GM18870 (cell line): ENCODE data around the gene PAH.

Source experiments
- ATAC-seq: cut with Tn5 transposase; IDR thresholded peaks from one replicate; pipeline ENCODE4 v1.9.1; 2021; ENCODE audit warnings: moderate library complexity; ENCODE audit not compliant: unreplicated experiment

Gene PAH

DNA sequence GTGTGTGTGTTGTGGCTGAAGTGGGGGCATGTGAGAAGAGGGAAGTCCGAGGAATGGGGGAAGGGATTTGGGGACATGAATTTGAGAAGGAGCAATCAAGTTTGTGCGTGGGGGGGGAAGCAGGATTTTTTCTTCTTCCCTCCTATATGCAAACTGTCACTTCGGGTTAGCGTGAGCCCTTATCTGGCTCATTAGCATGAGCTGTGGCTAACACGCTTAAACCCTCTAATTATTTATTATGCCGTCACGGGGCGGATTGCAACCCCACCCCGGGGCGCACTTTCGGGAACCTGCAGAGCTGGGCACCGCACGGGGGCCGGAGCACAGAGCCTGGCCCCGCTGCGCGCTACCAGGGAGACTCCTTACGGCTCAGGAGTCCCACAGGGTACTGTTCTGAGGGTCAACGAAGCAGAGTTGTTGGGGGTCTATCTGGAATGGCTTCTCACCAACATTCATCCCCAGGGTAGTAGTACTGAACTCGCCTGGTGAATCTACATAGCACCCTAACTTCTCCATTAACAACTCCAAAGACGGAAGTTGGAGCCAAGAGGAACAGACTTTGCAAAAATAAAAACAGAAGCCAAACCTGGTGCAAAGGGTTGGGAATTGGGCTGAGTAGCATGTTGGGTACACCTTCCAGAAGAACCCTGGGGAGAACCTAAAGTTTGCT is 34.0 kb upstream of the PAH start:
- no peak for ATAC-seq

DNA sequence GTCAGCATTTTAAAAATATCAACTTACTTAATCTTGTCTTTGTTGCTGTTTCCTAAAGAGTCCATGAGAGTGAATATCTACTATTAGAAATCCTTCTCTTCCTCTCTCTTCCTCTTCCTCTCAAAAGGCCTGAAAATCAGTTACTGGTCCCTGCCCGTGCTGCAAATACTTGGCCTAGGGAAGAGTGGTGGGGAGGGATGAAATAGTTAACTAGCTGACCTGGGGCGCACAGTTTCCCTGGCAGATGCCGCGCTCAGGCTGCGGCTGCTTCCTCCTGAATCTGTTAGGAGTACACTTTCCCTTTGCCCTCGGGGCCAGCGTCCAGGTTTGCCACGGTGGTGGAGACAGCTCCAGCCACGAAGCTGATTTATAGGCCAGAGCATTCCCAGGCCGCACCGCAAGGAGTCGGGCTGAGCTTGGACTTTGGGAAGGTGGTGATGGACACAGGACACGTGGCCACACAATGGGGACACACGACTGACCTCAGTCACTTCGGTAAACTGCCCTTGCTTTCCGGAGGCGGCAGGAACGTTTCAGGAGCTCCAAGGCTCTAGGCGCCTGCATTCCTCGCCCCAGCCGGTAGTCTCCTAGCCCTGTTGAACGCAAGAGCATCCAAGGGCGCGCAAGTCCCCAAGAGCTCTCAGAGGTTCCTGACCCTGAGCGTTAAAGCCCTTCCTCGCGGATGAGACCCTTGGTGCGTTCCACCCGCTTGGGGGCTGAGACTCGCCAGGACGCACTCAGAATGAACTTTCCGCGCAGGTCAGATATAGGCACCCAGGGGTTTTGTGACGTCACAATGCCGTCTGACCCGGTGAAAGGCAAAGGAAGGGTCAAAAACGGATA is 33.3 kb upstream of the PAH start:
- ATAC-seq = no peak

DNA sequence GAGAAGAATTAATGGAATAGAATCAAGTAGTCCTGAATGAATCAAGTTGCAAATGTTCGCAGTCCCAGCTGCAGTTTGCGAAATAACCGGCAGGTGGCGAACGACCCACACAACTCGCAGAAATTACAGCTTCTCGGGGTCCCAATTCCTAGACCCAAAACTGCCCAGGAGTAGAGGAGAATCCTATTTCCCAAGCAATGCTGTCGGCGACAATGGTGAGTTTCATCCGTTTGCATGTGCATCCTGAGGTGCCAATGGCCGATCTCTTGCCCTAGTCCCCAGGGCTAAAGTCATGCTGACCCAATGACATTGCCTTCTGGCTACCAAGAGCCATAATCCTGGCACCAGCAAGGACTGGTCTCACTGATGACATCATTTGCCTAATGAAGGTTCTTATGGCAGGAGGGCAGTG is 31.9 kb upstream of the PAH start:
- no peak for ATAC-seq

DNA sequence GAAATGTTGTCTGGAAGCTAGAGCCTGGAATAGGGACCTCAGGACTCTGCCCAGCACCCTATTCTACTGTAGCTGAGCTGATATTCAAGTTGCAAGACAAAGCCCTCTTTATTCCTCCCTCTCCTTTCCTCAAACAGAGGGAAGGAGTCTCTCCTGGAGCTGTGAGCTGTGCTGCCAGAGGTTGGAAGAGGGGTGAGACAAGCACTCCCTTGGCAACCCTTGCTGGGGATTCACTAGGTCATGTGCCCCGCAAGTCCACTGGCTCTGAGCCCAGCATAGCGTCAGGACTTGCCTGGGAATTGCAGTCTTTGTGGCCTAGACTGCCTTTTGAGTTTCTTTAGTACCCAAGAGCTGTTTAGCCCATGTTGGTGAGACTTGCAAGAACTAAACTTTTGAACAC is 29.0 kb upstream of the PAH start:
- no peak for ATAC-seq

DNA sequence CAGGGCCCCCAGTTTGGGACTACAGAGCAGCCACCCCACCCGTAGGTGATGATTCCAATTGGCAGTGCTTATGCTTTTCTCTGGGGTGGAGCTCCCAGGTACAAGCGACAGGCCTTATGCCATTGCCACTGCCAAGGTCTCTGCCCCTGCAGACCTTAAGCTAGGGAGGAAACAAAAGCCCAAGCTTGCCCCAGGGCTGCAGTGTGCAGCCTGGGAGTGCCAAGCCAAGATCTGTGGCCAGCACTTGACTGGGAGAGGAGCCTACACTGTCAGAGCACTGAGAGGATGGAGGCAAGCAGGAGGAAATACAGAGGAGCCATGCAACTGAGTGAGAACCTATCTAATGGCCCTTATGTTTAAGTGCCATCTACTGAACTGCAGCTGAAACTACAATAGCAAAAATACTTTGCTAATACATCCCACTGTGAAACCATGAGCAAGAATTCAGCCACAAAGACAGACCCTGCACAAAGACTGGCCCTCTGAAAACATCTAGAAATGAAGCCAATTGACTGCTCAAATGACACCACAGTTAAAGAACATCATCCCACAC is 22.7 kb upstream of the PAH start:
- no peak for ATAC-seq

DNA sequence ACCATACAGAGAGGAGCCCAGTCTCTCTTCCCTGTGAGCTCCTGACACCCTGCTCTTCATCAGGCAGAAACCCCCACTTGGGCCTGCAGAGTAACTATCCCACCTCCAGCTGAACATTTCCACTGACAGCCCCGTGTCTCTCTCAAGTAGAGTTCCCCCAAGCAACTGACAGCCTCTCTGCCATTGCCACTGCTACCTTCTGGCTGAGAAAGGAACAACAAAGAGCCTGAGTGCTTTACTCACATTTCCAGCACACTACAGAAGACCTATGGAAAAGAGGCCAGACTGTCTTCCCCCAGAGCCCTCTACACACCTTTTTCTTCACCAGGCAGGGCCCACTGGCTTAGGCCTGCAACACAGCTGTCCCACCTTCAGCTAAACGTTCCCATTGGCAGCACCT is 22.0 kb upstream of the PAH start:
- no peak for ATAC-seq

DNA sequence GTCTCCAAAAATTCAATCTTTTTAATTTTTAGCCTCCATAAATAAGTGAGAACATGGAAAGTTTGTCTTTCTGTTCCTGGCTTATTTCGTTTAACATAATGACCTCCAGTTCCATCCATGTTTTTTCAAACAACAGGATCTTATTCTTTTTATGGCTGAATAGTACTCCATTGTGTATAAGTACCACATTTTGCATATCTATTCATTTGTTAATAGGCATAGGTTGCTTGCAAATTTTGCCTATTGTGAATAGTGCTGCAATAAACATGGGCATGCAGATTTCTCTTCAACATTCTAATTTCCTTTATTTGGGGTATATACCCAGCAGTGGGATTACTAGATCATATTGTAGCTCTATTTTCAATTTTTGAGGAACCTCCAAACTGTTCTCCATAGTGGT is 16.1 kb upstream of the PAH start:
- no peak for ATAC-seq

DNA sequence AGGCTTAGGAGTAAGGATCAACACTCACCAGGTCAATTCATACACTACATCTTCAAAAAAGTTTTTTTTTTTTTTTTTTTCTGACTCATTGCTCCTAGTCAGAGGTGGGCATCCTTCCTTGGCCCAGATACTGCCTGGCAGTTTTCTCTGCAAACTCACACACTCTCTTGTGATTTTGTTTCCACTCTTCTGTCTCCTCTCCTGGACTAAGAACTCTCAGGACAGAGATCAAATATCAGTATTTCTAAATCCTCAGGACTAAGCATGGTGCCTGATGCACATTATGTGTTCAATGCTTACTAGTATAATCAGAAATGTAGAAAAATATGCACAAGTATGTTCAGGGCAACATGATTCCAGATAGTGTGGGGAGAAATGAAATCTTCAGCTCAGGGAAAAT is 10.2 kb upstream of the PAH start:
- ATAC-seq = no peak

DNA sequence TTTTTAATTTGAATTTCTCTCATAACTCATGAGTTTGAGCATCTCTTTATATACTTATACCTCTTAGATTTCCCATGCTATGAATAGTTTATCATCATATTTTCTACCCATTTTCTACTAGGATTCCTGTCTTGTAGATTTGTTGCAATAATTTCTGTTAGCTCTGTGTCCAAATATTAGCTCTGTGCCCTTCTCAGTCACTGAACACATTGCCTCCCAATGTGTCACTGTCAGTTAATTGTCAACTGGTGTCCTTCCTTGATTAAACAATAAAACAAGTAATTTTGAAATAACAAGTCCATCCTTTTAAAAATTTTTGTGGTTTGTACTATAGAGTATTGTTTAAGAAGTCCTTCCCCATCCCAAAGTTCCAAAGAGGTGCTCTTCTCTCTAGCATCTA is 4.2 kb upstream of the PAH start:
- ATAC-seq = no peak

DNA sequence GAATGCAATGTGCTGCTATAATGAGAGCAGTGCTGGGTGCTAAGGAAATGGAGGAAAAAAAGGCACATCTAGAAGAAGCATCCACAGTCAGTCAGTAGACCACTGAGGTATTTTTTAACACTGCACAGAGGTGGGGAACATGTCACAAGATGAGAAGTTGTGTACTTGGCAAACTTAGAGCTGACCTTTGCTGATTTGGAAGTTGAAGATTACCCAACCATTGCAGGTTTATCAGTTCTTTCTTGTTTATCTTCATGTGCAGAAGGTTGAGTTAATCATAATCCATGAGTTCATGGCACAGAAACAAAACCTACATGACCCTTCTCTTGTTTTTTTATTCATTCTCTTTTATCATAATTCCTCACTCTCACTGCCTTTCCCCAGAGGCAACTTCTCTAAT is 3.2 kb upstream of the PAH start:
- ATAC-seq = no peak

DNA sequence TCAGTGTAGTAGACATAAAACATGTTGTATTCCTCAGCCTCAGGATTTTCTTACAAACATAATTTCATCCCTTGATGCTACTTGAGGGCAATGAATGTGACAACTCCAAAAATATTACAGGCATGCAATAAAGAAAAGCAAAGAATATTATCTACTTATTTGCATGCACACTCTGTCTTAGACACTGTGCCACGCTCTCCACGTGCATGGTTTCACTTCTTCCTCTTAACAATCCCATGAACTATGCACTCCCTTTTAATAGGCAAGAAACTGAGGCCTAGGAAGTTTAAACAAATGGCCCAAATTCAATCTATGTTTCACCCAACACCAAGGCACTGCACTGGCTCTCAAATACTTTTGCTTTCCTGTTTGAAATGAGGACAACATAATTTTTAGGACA is 1.8 kb upstream of the PAH start:
- no peak for ATAC-seq

DNA sequence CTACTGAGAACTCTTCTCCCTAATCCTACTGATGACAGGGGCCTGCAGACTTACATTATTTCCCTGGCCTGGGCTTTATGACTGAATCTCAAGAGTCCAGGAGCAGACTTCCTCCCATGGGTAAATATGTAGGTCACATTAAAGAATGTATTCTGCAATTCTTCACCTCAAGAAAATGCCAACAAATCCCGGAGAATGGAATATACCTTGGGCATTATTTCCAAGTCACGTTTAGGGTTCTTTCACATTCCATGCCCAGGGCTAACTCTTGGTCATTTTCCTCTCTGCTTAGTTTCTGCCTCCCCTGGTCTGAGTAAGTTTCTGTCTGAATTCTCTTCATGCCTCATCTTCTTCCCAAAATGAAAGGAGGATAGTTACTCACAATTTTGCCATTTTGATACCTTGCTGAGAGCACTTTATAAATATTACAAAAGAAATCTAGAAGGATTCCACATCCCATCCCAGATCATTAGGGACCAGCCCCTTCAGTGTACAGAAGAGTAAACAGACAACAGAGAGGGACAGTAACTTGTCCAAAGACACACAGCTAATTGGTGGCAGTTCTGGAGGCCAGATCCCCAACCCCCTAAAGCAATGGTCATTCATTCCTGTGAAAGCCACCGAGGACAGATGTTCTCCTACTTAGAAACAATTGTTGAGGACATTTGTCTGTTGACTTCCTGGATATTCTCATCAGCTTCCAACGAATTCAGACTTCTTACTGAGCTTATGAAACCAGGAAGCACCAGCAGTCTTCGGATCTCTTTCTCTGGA is 605 bp downstream of the PAH start:
- no peak for ATAC-seq

DNA sequence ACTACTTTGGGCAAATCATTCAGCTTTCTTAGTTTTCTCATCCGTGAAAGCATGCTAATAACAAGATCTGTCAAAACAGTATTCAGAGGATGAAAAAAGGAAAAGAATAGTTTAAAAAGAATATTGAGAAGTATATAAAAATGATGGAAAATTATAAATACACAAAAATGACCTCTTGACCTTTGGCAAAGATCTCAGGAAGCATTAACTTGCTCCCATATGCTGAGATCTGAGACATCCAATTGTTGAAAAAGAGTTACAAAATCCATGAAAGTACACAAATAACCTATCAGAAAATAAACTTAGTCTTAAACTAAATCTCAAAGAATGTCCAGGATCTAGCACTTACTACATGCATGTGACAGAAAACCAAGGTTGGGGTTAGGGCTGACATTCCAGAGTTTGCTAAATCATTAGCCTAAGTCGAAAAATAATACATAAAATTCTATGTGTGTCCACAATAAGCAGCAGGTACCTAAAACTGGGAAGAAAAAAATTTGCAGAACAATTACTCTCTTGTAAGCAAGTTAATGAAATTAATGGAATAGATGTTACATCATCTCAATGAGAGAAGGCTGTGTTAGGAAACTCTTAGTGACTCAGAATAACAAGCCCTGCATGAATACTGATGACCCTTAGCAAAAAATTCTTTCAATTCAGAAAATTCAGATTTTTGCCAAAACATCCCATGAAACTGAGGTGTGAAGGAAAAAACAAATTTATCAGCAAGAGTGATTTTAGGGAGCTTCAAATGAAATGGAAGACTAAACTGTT is 3.4 kb downstream of the PAH start:
- no peak for ATAC-seq

DNA sequence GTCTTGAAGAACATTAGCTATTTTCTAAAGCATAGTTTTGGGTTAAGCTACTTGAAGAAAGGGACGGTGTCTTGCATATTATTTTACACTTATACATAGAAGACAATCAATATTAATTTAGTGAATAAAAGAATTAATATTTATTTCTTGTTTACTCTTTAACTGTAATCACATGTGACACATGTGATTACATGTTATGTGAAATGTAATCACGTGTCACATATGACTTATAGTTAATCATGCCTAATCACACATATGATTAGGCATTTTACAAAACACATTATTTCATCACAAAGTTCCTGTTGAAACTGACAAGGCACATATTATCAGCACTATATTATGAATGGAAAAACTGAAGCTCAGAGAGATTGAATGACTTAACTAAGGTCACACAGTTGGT is 4.8 kb downstream of the PAH start:
- ATAC-seq = no peak

DNA sequence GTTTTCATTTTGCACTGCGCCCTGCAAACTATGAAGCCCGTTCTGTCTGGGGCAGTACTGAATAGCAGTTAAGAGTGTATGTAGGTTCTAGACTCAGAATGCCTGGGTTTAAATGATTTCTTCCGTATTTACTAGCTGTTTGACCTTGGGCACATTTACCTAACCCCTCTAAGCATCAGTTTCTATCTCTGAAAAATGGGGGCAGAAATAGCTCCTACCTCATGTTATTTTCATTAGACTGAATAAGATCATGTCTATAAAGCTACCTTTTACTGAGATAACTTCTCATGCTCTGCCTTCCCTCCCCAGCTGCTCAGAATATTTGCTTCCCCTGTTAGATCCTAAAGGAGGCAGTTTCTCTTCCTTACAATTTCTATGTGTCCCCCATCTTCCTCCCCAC is 5.7 kb downstream of the PAH start:
- no peak for ATAC-seq

DNA sequence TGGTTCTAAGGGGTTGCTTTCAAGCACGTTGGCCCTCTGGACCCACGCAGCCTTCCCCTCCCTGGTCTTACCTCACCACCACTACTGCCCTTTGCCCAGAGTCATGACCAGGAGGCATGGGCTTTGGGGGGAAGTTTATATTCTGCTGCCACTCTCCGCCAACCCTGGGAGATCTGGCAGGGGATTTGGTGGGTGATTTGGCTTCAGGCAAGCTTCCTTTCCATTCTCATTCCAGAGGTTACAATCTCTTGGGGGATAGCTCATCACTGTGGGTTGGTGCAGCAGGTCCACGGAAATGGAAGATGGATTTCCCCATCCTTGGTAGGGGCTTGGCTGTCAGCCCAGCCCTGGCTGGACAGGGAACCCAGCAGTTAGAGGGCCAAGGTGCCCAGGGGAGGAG is 6.3 kb downstream of the PAH start:
- ATAC-seq = no peak

DNA sequence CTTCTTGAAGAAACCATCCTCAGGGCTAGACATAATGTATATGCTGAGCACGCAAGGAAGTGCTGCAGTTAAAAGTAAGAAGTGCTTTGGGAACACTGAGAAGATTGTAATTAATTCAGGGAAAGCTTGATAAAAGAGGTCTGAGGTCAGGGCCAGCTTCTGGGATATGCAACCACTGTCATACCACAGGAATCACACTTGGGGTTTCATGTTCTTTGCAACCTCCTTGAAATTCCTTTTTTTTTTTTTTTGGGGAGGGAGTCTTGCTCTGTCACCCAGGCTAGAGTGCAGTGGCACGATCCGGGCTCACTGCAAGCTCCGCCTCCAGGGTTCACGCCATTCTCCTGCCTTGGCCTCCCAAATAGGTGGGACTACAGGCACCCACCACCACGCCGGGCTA is 6.9 kb downstream of the PAH start:
- ATAC-seq = no peak

DNA sequence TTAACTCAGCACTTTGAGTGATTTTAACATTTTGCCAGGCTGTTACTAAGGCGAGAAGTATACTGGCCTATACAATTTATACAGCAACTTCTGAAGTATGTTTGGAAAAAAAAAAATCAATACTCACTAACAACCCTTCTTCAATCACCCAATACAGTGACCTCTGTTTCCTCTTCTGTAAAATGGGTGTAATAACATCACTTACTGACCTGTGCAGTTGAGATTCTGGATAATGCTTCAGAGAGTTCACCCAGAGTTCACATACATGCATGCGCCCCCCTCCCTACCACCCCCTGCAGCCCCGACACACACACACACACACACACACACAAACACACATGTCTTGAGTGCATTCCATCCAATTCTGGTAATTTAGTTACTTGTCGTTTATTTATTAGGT is 9.1 kb downstream of the PAH start:
- no peak for ATAC-seq

DNA sequence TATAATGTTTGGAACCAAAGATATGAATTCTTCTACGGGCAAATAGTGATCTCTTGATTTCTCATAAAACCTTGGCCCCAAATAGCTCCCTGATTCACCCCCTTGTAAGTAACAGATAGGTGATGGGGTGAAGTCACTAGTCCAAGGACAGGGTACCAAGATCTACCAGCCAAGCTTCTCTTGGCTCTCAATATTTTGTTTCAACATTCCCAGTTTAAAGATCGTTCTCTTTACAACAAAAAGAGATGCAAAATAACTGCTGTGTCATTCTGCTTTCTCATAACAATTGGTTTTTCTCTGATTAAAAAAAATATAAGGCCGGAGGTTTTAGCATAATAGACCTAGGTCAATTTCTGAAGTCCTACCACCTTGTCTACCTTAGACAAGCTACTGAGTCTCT is 11.8 kb downstream of the PAH start:
- no peak for ATAC-seq

DNA sequence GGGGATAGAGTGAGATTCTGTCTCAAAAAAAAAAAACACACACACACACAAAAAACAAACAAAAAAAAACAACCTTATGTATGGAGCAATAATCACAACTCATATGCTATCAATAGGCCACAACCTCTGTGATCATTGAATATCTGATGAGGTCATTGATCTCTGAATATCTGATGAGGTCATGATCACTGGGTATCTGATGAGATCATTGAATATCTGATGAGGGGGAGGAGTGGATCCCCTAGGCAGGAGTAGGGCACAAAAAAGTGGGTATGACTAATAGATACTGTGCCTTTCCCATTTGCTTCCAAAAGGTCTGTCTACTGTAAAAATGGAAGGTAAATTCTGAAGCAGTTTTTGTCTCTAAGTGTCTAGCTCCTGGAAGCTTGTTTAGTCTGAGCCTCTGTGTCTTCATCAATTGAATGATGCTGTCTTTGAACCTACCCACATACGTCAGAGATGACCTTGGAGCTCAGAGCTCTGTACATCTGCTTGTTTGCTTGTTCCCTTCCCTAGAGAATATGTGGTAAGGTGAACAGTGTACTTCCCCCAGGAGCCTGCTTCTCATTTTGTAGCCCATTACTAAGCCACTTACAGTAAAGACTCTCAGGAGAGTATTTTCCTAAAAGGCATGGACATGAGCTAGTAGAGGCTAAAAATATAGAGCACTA is 13.6 kb downstream of the PAH start:
- no peak for ATAC-seq
